Neural cell (in vitro differentiated cells): ENCODE measurements around the gene KIAA2012. TPM values are rescaled to one million over a fixed set of nuclear protein-coding genes. Genes with fewer than 3 reads are reported as not detected.

Experiments used
- H2AFZ ChIP-seq: fragments of 200-600, 300-800 bp; sonication (generic), shearing (Covaris generic); 2 replicates; pipeline ENCODE4 v1.6.0; 2014; ENCODE audit warnings: low read depth, mild to moderate bottlenecking, antibody characterized with exemption, low read length, moderate library complexity
- H3F3A ChIP-seq: fragments of 200-600 bp; shearing (Covaris generic); 2 replicates; pipeline ENCODE4 v1.6.1; 2016; ENCODE audit warnings: mild to moderate bottlenecking, moderate library complexity, mixed read lengths, antibody characterized with exemption, low read length; ENCODE audit not compliant: insufficient read depth, poor library complexity, severe bottlenecking
- H3K27ac ChIP-seq: fragments of 200-600, 300-800 bp; sonication (generic), shearing (Covaris generic); 2 replicates; pipeline ENCODE4 v1.5.1; 2014; ENCODE audit warnings: mild to moderate bottlenecking, low read length, moderate library complexity
- H3K27me3 ChIP-seq: fragments of 300-800, 200-600 bp; sonication (generic), shearing (Covaris generic); 2 replicates; pipeline ENCODE4 v1.6.0; 2014; ENCODE audit warnings: mild to moderate bottlenecking, low read depth, low read length, moderate library complexity; ENCODE audit not compliant: insufficient read depth
- H3K36me3 ChIP-seq: fragments of 300-800, 200-600 bp; sonication (generic), shearing (Covaris generic); 2 replicates; pipeline ENCODE4 v1.5.1; 2014; ENCODE audit warnings: mild to moderate bottlenecking, antibody characterized with exemption, low read length, moderate library complexity; ENCODE audit not compliant: insufficient read depth
- H3K4me2 ChIP-seq: fragments of 300-800, 200-600 bp; sonication (generic), shearing (Covaris generic); 2 replicates; pipeline ENCODE4 v1.6.0; 2014; ENCODE audit warnings: mild to moderate bottlenecking, low read length
- H3K4me3 ChIP-seq: fragments of 300-800, 200-600 bp; sonication (generic), shearing (Covaris generic); 2 replicates; pipeline ENCODE4 v1.5.1; 2014; ENCODE audit warnings: mild to moderate bottlenecking, low read length, moderate library complexity
- H3K79me2 ChIP-seq: fragments of 200-600 bp; shearing (Covaris generic); replicated peaks from 2 replicates; pipeline ENCODE4 v1.6.0; 2014; ENCODE audit warnings: mild to moderate bottlenecking, low read length, moderate library complexity; ENCODE audit not compliant: insufficient read depth
- H3K9ac ChIP-seq: fragments of 300-800, 200-600 bp; sonication (generic), shearing (Covaris generic); 2 replicates; pipeline ENCODE4 v1.6.1; 2016; ENCODE audit warnings: mild to moderate bottlenecking, low read length, mixed read lengths
- H3K9me2 ChIP-seq: fragments of 200-600 bp; shearing (Covaris generic); 2 replicates; pipeline ENCODE4 v1.6.1; 2016; ENCODE audit warnings: mild to moderate bottlenecking, low read length, mixed read lengths; ENCODE audit not compliant: insufficient read depth
- H3K9me3 ChIP-seq: fragments of 200-600, 300-800 bp; sonication (generic), shearing (Covaris generic); 2 replicates; pipeline ENCODE4 v1.6.1; 2016; ENCODE audit warnings: mild to moderate bottlenecking, mixed run types, low read length, moderate library complexity, mixed read lengths
- H4K20me1 ChIP-seq: fragments of 200-600 bp; shearing (Covaris generic); 2 replicates; pipeline ENCODE4 v1.6.1; 2016; ENCODE audit warnings: mild to moderate bottlenecking, mixed run types; ENCODE audit not compliant: insufficient read depth
- EP300 ChIP-seq: fragments of 450-650 bp; conservative IDR thresholded peaks from 2 replicates; pipeline ENCODE4 v1.6.1; 2014; ENCODE audit warnings: antibody characterized with exemption, mild to moderate bottlenecking, moderate library complexity; ENCODE audit not compliant: poor library complexity, severe bottlenecking
- EZH2 ChIP-seq: fragments of 200-600, 300-800 bp; shearing (Covaris generic), sonication (generic); IDR thresholded peaks from 2 replicates; pipeline ENCODE4 v1.6.1; 2014; ENCODE audit warnings: antibody characterized with exemption, low read length, borderline replicate concordance, mild to moderate bottlenecking; ENCODE audit not compliant: insufficient read depth, poor library complexity, severe bottlenecking
- MXI1 ChIP-seq: fragments of 450-650 bp; conservative IDR thresholded peaks from 2 replicates; pipeline ENCODE4 v1.6.1; 2014; ENCODE audit warnings: antibody characterized with exemption, mild to moderate bottlenecking; ENCODE audit not compliant: poor library complexity, severe bottlenecking
- POLR2AphosphoS5 ChIP-seq: IDR thresholded peaks from 2 replicates; pipeline ENCODE4 v1.6.1; 2012
- RAD21 ChIP-seq: fragments of 450-650 bp; conservative IDR thresholded peaks from 2 replicates; pipeline ENCODE4 v1.6.1; 2014; ENCODE audit warnings: antibody characterized with exemption, mild to moderate bottlenecking, moderate library complexity
- SMC3 ChIP-seq: fragments of 450-650 bp; conservative IDR thresholded peaks from 2 replicates; pipeline ENCODE4 v1.6.1; 2014; ENCODE audit warnings: antibody characterized with exemption, mild to moderate bottlenecking, moderate library complexity; ENCODE audit not compliant: poor library complexity
- TAF1 ChIP-seq: IDR thresholded peaks from 2 replicates; pipeline ENCODE4 v1.6.1; 2012; ENCODE audit warnings: low read depth
- polyA plus RNA-seq: library from polyadenylated mRNA; depleted of rRNA; stranded (reverse); fragments of >200 nt; gene quantifications from 2 replicates; pipeline ENCODE4 v1.2.3, GENCODE V29; 2014
- TF ChIP-seq, protein P1 (sequence below): fragments of 450-650 bp; IDR thresholded peaks from 2 replicates; pipeline ENCODE4 v1.5.1; 2014; ENCODE audit warnings: antibody characterized with exemption, mild to moderate bottlenecking, moderate library complexity; ENCODE audit not compliant: poor library complexity, severe bottlenecking
- TF ChIP-seq, protein P2 (sequence below): IDR thresholded peaks from 2 replicates; pipeline ENCODE4 v1.6.1; 2012; ENCODE audit warnings: borderline replicate concordance

KIAA2012 gene
- polyA plus RNA-seq, 1 donor from 2014 or later, result not detected

GRCh38 chr2:202157211-202157990, 84.3 kb downstream of the KIAA2012 start:
- H3F3A ChIP-seq, result no peaks in the 10 kb centered on the region
- no peak overlapping the region for H3K27ac ChIP-seq
- H4K20me1 ChIP-seq, result no peaks in the 10 kb centered on the region
- no peaks in the 10 kb centered on the region for H3K27me3 ChIP-seq
- no peaks in the 10 kb centered on the region for H3K9me3 ChIP-seq
- no peaks in the 10 kb centered on the region for H3K9me2 ChIP-seq
- no peaks in the 10 kb centered on the region for H3K79me2 ChIP-seq
- TF ChIP-seq TAF1, result no peak
- TF ChIP-seq POLR2AphosphoS5, result no peak
- TF ChIP-seq, protein P1, sequence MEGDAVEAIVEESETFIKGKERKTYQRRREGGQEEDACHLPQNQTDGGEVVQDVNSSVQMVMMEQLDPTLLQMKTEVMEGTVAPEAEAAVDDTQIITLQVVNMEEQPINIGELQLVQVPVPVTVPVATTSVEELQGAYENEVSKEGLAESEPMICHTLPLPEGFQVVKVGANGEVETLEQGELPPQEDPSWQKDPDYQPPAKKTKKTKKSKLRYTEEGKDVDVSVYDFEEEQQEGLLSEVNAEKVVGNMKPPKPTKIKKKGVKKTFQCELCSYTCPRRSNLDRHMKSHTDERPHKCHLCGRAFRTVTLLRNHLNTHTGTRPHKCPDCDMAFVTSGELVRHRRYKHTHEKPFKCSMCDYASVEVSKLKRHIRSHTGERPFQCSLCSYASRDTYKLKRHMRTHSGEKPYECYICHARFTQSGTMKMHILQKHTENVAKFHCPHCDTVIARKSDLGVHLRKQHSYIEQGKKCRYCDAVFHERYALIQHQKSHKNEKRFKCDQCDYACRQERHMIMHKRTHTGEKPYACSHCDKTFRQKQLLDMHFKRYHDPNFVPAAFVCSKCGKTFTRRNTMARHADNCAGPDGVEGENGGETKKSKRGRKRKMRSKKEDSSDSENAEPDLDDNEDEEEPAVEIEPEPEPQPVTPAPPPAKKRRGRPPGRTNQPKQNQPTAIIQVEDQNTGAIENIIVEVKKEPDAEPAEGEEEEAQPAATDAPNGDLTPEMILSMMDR, result no peak
- no peak for TF ChIP-seq MXI1
- no peak for TF ChIP-seq RAD21
- no peak for TF ChIP-seq EP300
- no peak for TF ChIP-seq EZH2
- TF ChIP-seq, protein P2, sequence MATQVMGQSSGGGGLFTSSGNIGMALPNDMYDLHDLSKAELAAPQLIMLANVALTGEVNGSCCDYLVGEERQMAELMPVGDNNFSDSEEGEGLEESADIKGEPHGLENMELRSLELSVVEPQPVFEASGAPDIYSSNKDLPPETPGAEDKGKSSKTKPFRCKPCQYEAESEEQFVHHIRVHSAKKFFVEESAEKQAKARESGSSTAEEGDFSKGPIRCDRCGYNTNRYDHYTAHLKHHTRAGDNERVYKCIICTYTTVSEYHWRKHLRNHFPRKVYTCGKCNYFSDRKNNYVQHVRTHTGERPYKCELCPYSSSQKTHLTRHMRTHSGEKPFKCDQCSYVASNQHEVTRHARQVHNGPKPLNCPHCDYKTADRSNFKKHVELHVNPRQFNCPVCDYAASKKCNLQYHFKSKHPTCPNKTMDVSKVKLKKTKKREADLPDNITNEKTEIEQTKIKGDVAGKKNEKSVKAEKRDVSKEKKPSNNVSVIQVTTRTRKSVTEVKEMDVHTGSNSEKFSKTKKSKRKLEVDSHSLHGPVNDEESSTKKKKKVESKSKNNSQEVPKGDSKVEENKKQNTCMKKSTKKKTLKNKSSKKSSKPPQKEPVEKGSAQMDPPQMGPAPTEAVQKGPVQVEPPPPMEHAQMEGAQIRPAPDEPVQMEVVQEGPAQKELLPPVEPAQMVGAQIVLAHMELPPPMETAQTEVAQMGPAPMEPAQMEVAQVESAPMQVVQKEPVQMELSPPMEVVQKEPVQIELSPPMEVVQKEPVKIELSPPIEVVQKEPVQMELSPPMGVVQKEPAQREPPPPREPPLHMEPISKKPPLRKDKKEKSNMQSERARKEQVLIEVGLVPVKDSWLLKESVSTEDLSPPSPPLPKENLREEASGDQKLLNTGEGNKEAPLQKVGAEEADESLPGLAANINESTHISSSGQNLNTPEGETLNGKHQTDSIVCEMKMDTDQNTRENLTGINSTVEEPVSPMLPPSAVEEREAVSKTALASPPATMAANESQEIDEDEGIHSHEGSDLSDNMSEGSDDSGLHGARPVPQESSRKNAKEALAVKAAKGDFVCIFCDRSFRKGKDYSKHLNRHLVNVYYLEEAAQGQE, result no peak
- TF ChIP-seq SMC3, result no peak
- H2AFZ ChIP-seq, result no peak overlapping the region
- H3K4me3 ChIP-seq, result no peak overlapping the region
- no peak overlapping the region for H3K4me2 ChIP-seq
- no peaks in the 10 kb centered on the region for H3K36me3 ChIP-seq
- no peak overlapping the region for H3K9ac ChIP-seq

DNA sequence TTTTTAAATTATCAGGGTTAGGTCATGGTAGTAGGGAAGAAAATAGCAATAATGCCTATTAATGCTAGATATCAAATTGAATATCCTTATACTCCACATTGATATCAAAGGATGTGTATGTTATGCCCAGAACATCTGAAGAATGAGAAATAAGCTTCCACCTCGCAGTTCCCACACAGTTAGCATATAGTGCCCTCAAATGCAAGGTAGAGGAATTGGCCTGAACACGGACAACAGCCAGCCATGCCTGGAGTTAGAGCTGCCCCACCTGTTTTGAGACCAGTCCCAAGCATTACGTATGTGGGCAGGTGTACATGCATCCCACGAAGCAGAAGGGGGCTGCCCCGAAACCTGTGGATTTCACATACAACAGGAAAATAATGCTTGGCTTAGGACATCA, 85.7 kb downstream of the KIAA2012 start:
- Histone ChIP-seq H3K9me3 (no peaks in the 10 kb centered on the region), H3K27ac (no peak overlapping the region)
- TF ChIP-seq, protein P1, result peak; percentile 67
- peak; percentile 75 for TF ChIP-seq SMC3
- TF ChIP-seq RAD21, result peak; percentile 77
- no peak for TF ChIP-seq EZH2

More for the DNA sequence above, 85.7 kb downstream of the KIAA2012 start:
- Histone ChIP-seq H3K4me3 (no peak overlapping the region), H4K20me1 (no peaks in the 10 kb centered on the region), H3K27me3 (no peaks in the 10 kb centered on the region), H3F3A (no peaks in the 10 kb centered on the region), H3K4me2 (no peak overlapping the region), H2AFZ (no peak overlapping the region), H3K79me2 (no peaks in the 10 kb centered on the region), H3K36me3 (no peaks in the 10 kb centered on the region), H3K9ac (no peak overlapping the region), H3K9me2 (no peaks in the 10 kb centered on the region)
